Right atrium auricular region (tissue), 2 donors: Measurements from ENCODE around the gene PFDN1. TPM values are rescaled to one million over a fixed set of nuclear protein-coding genes. Genes with fewer than 3 reads are reported as not detected.
"Not testable (repeated sequence)": the region's sequence is repeated elsewhere in the genome, so short reads cannot be mapped to it uniquely, and the experiment has no call there.

ENCODE experiments used
- DNase-seq: peaks from one replicate; pipeline ENCODE4 v3.0.0-alpha.2; 2019; ENCODE audit warnings: low spot score
- H3K27ac ChIP-seq, 2 donors: fragments of 200-600 bp; sonication (generic); 1 replicate in 1 of 2; 2 replicates in 1 of 2; pipeline ENCODE4 v1.5.1; 2016 to 2019
- H3K27me3 ChIP-seq, 2 donors: fragments of 200-600 bp; sonication (generic); one replicate each; pipeline versions ENCODE4 v1.5.1 to v1.6.0; 2017 to 2019
- H3K36me3 ChIP-seq: fragments of 200-600 bp; sonication (generic); one replicate; pipeline ENCODE4 v1.5.1; 2016
- H3K4me1 ChIP-seq, 2 donors: fragments of 200-600 bp; sonication (generic); one replicate each; pipeline versions ENCODE4 v1.5.1 to v1.6.0; 2017 to 2019
- H3K4me3 ChIP-seq, 2 donors: fragments of 200-600 bp; sonication (generic); 1 replicate in 1 of 2; 2 replicates in 1 of 2; pipeline ENCODE4 v1.5.1; 2017 to 2019; ENCODE audit warnings: mild to moderate bottlenecking in 1 of 2, moderate library complexity in 1 of 2
- H3K9me3 ChIP-seq, 2 donors: fragments of 200-600 bp; sonication (generic); one replicate each; pipeline ENCODE4 v1.5.1; 2019
- total RNA-seq, 2 donors: library from RNA; depleted of rRNA; stranded (reverse); fragments of >200 nt; gene quantifications; one replicate each; pipeline ENCODE4 v1.1.0, GENCODE V29; 2016
- TF ChIP-seq, protein P1 (sequence below), 2 donors: fragments of 200-600 bp; sonication (generic); IDR thresholded peaks; one replicate each; pipeline ENCODE4 v1.5.1; 2019; ENCODE audit warnings: antibody characterized with exemption in 2 of 2

Gene PFDN1
- total RNA-seq, 2 donors from 2014 or later, result 80.4 to 123 TPM

GRCh38 chr5:140205216-140205615 is 97.7 kb downstream of the PFDN1 start:
- H3K9me3 ChIP-seq, result no peaks in the 10 kb centered on the region
- no peak overlapping the region for H3K4me3 ChIP-seq
- peaks cover 0 to 22% of the 10 kb centered on the region in 2 donors for H3K4me1 ChIP-seq
- no peak for DNase-seq
- H3K27me3 ChIP-seq, result no peaks in the 10 kb centered on the region
- TF ChIP-seq, protein P1, sequence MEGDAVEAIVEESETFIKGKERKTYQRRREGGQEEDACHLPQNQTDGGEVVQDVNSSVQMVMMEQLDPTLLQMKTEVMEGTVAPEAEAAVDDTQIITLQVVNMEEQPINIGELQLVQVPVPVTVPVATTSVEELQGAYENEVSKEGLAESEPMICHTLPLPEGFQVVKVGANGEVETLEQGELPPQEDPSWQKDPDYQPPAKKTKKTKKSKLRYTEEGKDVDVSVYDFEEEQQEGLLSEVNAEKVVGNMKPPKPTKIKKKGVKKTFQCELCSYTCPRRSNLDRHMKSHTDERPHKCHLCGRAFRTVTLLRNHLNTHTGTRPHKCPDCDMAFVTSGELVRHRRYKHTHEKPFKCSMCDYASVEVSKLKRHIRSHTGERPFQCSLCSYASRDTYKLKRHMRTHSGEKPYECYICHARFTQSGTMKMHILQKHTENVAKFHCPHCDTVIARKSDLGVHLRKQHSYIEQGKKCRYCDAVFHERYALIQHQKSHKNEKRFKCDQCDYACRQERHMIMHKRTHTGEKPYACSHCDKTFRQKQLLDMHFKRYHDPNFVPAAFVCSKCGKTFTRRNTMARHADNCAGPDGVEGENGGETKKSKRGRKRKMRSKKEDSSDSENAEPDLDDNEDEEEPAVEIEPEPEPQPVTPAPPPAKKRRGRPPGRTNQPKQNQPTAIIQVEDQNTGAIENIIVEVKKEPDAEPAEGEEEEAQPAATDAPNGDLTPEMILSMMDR (IDR thresholded peaks at IDR 0.05), result no peak
- no peaks in the 10 kb centered on the region for H3K36me3 ChIP-seq
- peak overlapping the region; percentile 26 to 61 for H3K27ac ChIP-seq

GRCh38 chr5:140202610-140203009 is 100.3 kb downstream of the PFDN1 start:
- H3K36me3 ChIP-seq, result no peaks in the 10 kb centered on the region
- H3K4me3 ChIP-seq, result no peak overlapping the region
- no peak for DNase-seq
- TF ChIP-seq, protein P1 (IDR thresholded peaks at IDR 0.05), result no peak
- peaks cover 0 to 22% of the 10 kb centered on the region in 2 donors for H3K4me1 ChIP-seq
- no peaks in the 10 kb centered on the region for H3K9me3 ChIP-seq
- H3K27me3 ChIP-seq, result no peaks in the 10 kb centered on the region
- H3K27ac ChIP-seq, result no peak overlapping the region

DNA sequence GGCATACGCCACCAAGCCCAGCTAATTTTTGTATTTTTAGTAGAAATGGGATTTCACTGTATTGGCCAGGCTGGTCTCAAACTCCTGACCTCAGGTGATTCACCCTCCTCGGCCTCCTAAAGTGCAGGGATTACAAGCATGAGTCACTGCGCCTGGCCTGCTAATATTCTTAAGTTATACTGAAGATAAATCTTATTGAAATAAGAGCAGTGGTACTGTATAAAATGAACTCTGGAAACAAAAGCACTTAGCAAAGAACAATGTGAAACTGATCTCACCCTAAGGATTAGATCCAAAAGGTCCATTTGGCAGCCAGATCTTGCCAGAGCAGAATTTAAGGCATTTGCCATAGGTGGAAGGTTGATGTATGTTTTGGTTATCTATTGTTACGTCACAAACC is 100.8 kb downstream of the PFDN1 start:
- H3K27me3 ChIP-seq, result no peaks in the 10 kb centered on the region
- no peaks in the 10 kb centered on the region for H3K36me3 ChIP-seq
- TF ChIP-seq, protein P1 (IDR thresholded peaks at IDR 0.05), result no peak
- H3K9me3 ChIP-seq, result no peaks in the 10 kb centered on the region
- no peak overlapping the region for H3K27ac ChIP-seq
- peaks cover 0 to 19% of the 10 kb centered on the region in 2 donors for H3K4me1 ChIP-seq
- DNase-seq, result no peak
- no peak overlapping the region for H3K4me3 ChIP-seq

DNA sequence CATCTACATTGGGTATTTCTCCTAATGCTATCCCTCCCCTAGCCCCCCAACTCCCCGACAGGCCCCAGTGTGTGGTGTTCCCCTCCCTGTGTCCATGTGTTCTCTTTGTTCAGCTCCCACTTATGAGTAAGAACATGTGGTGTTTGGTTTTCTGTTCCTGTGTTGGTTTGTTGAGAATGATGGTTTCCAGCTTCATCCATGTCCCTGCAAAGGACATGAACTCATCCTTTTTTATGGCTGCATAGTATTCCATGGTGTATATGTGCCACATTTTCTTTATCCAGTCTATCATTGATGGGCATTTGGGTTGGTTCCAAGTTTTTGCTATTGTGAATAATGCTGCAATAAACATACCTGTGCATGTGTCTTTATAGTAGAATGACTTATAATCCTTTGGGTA is 104.0 kb downstream of the PFDN1 start:
- H3K27ac ChIP-seq, H3K36me3 ChIP-seq, H3K27me3 ChIP-seq, H3K4me3 ChIP-seq, H3K9me3 ChIP-seq, DNase-seq, H3K4me1 ChIP-seq: not testable (repeated sequence)

DNA sequence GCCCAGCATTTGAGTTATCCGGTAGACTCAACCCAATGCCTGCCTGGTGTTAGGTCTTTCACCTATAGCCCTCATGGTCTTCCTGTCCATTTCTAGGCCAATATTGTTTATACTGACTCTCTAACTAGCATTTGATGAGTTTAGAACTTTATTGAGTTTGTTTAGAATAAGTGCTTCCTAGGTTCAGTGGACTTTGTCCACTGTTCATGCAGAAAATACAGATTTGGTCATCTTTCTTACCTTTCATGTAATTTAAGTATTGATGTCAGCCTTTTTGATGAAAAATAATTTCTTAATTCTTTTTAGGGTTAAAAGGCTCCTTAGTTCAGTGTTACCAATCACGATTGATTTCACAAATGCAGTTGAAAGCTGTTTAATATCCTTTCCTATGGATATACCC is 105.9 kb downstream of the PFDN1 start:
- TF ChIP-seq, protein P1 (IDR thresholded peaks at IDR 0.05), result no peak
- Histone ChIP-seq H3K36me3 (peaks cover 6% of the 10 kb centered on the region), H3K9me3 (no peaks in the 10 kb centered on the region), H3K4me1 (peaks cover 0 to 15% of the 10 kb centered on the region in 2 donors), H3K4me3 (no peak overlapping the region), H3K27me3 (no peaks in the 10 kb centered on the region), H3K27ac (no peak overlapping the region)
- no peak for DNase-seq

GRCh38 chr5:140196115-140196814 is 106.6 kb downstream of the PFDN1 start:
- Histone ChIP-seq H3K27ac (no peak overlapping the region), H3K9me3 (no peaks in the 10 kb centered on the region), H3K27me3 (no peaks in the 10 kb centered on the region), H3K36me3 (peaks cover 6% of the 10 kb centered on the region), H3K4me1 (peaks cover 0 to 22% of the 10 kb centered on the region in 2 donors), H3K4me3 (no peak overlapping the region)
- TF ChIP-seq, protein P1 (IDR thresholded peaks at IDR 0.05), result no peak
- DNase-seq, result no peak

Other genes with a start within 250 kb of the PFDN1 start
- gene PURA, start 189.0 kb downstream of the PFDN1 start, total RNA-seq, result 10 to 100 TPM; 23.9 to 25.1 TPM
- 10 to 100 TPM; 13.7 to 13.8 TPM for gene IGIP, start 177.2 kb downstream of the PFDN1 start, total RNA-seq
- 100 to 1,000 TPM in 1 of 2 donors, 10 to 100 TPM in 1; 89.8 to 143 TPM for gene CYSTM1, start 127.9 kb downstream of the PFDN1 start, total RNA-seq
- gene HBEGF, start 43.5 kb upstream of the PFDN1 start, total RNA-seq, result 10 to 100 TPM; 32.2 to 60.7 TPM
- not detected for gene SLC4A9, start 57.1 kb upstream of the PFDN1 start, total RNA-seq
- 10 to 100 TPM; 50.4 to 58.6 TPM for gene ANKHD1, start 98.7 kb upstream of the PFDN1 start, total RNA-seq
- 10 to 100 TPM; 12.8 to 16.8 TPM for gene EIF4EBP3, start 244.6 kb upstream of the PFDN1 start, total RNA-seq